MCF 10A (cell line): ENCODE measurements around the gene SRPK1. TPM values are rescaled to one million over a fixed set of nuclear protein-coding genes. Genes with fewer than 3 reads are reported as not detected.
A peak's percentile ranks its signal among the peaks of the same experiment; 100 is the strongest.

Source experiments
- BruUV-seq: library from RNA; stranded (reverse); fragments of 400-500 nt; replicated peaks from 2 replicates; lab custom pipeline; 2021; lab: Mats Ljungman, UMichigan
- CTCF ChIA-PET: fragments of 300-600 bp; sonication (Branson Sonifier 250); formaldehyde crosslinking; extraction: SDS; loops from one replicate; lab custom pipeline; 2021; ENCODE audit warnings: antibody characterized with exemption, inconsistent platforms; lab: Yijun Ruan, JAX
- POLR2A ChIA-PET: fragments of 300-600, 350-650 bp; sonication (Branson Sonifier 250); formaldehyde crosslinking; extraction: SDS; loops from one replicate; lab custom pipeline; 2020; ENCODE audit warnings: antibody characterized with exemption, inconsistent platforms; lab: Yijun Ruan, JAX
- DNase-seq: peaks from one replicate; pipeline ENCODE4 v3.0.0-alpha.2; 2018; ENCODE audit not compliant: unreplicated experiment
- H3K27ac Mint-ChIP-seq: one replicate; pipeline ENCODE4 v1.8.0; 2022; ENCODE audit warnings: mild to moderate bottlenecking, low read depth, mixed read lengths; ENCODE audit not compliant: unreplicated experiment
- H3K27me3 Mint-ChIP-seq: one replicate; pipeline ENCODE4 v1.8.0; 2022; ENCODE audit warnings: mixed read lengths; ENCODE audit not compliant: insufficient read depth, unreplicated experiment
- H3K36me3 Mint-ChIP-seq: one replicate; pipeline ENCODE4 v1.8.0; 2022; ENCODE audit warnings: mild to moderate bottlenecking, moderate library complexity, mixed read lengths; ENCODE audit not compliant: insufficient read depth, unreplicated experiment
- H3K4me1 Mint-ChIP-seq: one replicate; pipeline ENCODE4 v1.8.0; 2022; ENCODE audit warnings: mixed read lengths; ENCODE audit not compliant: insufficient read depth, unreplicated experiment
- H3K4me3 Mint-ChIP-seq: one replicate; pipeline ENCODE4 v1.8.0; 2022; ENCODE audit warnings: mild to moderate bottlenecking, moderate library complexity, mixed read lengths; ENCODE audit not compliant: unreplicated experiment
- H3K9me3 Mint-ChIP-seq: one replicate; pipeline ENCODE4 v1.8.0; 2022; ENCODE audit warnings: mixed read lengths; ENCODE audit not compliant: unreplicated experiment
- intact Hi-C: fragments of 100-400 bp; cut with micrococcal nuclease; formaldehyde crosslinking; loops from 2 replicates; pipeline ENCODE4 v1.14.1; 2022
- total RNA-seq: library from RNA; stranded (reverse); gene quantifications from 2 replicates; pipeline ENCODE4 v1.2.3, GENCODE V29; 2022
- TF ChIP-seq, protein P1 (sequence below): fragments of 200-600 bp; IDR thresholded peaks from one replicate; pipeline ENCODE4 v1.8.0; 2022; ENCODE audit warnings: antibody characterized with exemption, mild to moderate bottlenecking; ENCODE audit not compliant: unreplicated experiment

SRPK1 gene
- total RNA-seq, 1 experiment from 2014 or later: 83.9 TPM

DNA sequence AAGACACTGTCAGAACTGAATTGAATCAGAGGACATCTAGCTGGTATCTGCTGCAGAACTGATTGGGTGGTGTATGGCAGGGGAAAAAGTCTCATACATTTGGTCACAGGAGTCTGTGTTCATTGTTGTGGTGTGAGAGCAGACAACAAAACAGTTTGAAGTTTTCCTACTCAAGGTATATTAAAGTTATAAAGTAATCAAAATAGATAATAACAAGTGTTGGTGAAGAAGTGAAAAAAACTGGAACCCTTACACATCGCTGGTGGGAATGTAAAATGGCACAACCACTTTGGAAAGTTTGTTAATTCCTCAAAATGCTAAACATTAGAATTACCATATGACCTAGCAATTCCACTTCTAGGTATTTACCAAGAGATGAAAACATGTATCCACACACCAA lies 24.7 kb downstream of the SRPK1 start:
- BruUV-seq: no TSS peak
- POLR2A ChIA-PET: no interaction called here

DNA sequence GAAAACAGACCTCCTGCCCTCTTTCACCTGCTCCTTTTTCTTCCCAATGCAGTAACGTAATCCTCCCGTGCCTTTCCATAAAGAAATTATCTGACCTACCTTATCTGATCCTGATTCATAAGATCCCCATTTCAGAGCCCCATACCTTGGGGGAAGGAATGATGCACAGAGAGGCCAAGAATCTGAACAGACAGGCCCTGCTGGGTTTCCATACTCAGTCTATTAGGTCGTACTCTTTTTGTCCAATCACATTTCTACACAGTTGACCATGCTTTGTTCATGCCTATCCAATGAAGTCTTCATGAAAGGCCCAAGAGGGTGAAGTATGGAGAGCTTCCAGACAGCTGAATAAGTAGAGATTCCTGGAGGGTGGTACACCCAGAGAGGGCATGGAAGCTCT lies 25.3 kb downstream of the SRPK1 start:
- H3K9me3 Mint-ChIP-seq: peaks cover 6% of the 10 kb centered on the region
- H3K36me3 Mint-ChIP-seq: peaks cover 30% of the 10 kb centered on the region
- TF ChIP-seq, protein P1, sequence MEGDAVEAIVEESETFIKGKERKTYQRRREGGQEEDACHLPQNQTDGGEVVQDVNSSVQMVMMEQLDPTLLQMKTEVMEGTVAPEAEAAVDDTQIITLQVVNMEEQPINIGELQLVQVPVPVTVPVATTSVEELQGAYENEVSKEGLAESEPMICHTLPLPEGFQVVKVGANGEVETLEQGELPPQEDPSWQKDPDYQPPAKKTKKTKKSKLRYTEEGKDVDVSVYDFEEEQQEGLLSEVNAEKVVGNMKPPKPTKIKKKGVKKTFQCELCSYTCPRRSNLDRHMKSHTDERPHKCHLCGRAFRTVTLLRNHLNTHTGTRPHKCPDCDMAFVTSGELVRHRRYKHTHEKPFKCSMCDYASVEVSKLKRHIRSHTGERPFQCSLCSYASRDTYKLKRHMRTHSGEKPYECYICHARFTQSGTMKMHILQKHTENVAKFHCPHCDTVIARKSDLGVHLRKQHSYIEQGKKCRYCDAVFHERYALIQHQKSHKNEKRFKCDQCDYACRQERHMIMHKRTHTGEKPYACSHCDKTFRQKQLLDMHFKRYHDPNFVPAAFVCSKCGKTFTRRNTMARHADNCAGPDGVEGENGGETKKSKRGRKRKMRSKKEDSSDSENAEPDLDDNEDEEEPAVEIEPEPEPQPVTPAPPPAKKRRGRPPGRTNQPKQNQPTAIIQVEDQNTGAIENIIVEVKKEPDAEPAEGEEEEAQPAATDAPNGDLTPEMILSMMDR: no peak
- H3K4me1 Mint-ChIP-seq: peaks cover 19% of the 10 kb centered on the region
- POLR2A ChIA-PET: no interaction called here
- no peak for DNase-seq
- peak overlapping the region; percentile 31 for H3K27ac Mint-ChIP-seq
- H3K27me3 Mint-ChIP-seq: no peaks in the 10 kb centered on the region
- CTCF ChIA-PET: no interaction called here
- no TSS peak for BruUV-seq
- no peak overlapping the region for H3K4me3 Mint-ChIP-seq
- intact Hi-C loops: no loop called here

More for the DNA sequence above, 24.7 kb downstream of the SRPK1 start:
- intact Hi-C loops: no loop called here
- Mint-ChIP-seq H3K27me3 (no peaks in the 10 kb centered on the region), H3K4me1 (peaks cover 20% of the 10 kb centered on the region), H3K9me3 (peaks cover 6% of the 10 kb centered on the region), H3K27ac (peak overlapping the region; percentile 31), H3K4me3 (no peak overlapping the region), H3K36me3 (peaks cover 30% of the 10 kb centered on the region)
- CTCF ChIA-PET: no interaction called here
- TF ChIP-seq, protein P1: no peak
- no peak for DNase-seq

DNA sequence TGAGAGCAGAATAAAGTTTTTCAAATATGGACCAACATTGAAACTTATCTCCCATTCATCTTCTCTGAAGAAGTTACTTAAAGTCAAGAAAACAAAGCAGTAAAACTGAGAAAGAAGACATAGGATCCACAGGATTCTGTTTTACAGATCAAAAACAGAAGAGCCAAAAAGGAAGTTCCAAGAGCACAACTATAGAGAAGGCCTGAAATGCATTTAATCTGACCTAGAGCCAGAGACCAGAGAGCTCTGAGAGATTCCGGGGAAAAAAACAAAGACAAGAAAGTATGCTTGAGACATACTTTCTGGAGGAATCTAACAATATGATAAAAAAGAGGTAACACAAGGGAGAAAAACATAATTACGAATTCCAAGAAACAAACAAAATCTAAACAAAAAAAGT lies 26.1 kb downstream of the SRPK1 start:
- H3K27ac Mint-ChIP-seq: peak overlapping the region; percentile 50
- ChIA-PET CTCF (no interaction called here), POLR2A (interaction anchor here (0.6 to 0.9 kb wide), 2 partner anchors 9 to 52 kb away, joined by 3 to 5 read pairs; no protein-coding TSS in a partner anchor)
- H3K27me3 Mint-ChIP-seq: no peaks in the 10 kb centered on the region
- no TSS peak for BruUV-seq
- H3K4me1 Mint-ChIP-seq: peaks cover 16% of the 10 kb centered on the region
- no peak for DNase-seq
- H3K36me3 Mint-ChIP-seq: peaks cover 30% of the 10 kb centered on the region
- TF ChIP-seq, protein P1: no peak
- intact Hi-C loops: no loop called here
- no peak overlapping the region for H3K4me3 Mint-ChIP-seq
- H3K9me3 Mint-ChIP-seq: peaks cover 6% of the 10 kb centered on the region

DNA sequence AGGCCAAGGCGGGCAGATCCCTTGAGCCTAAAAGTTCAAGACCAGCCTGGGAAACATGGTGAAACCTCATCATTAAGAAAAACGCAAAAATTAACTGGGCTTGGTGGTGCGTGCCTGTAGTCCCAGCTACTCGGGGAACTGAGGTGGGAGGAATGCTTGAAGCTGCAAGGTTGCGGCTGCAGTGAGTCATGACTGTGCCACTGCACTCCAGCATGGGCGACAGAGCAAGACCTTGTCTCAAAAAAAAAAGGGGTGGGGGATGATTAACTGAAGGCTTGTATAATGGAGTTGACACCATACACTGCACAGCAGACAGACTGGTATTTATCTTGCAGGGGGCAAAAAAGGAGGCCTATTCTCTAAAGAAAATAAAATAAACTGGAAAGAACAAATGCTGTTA lies 27.7 kb downstream of the SRPK1 start:
- Mint-ChIP-seq H3K36me3 (peaks cover 23% of the 10 kb centered on the region), H3K4me3 (no peak overlapping the region), H3K27me3 (no peaks in the 10 kb centered on the region), H3K4me1 (peaks cover 16% of the 10 kb centered on the region), H3K9me3 (no peaks in the 10 kb centered on the region), H3K27ac (no peak overlapping the region)
- POLR2A ChIA-PET: no interaction called here
- CTCF ChIA-PET: no interaction called here
- intact Hi-C loops: no loop called here
- no TSS peak for BruUV-seq
- TF ChIP-seq, protein P1: no peak
- peak; percentile 16 for DNase-seq
